ENCODE measurements around the gene ANGPTL2. TPM values are rescaled to one million over a fixed set of nuclear protein-coding genes. Genes with fewer than 3 reads are reported as not detected.

The ANGPTL2 gene
- total and polyA plus RNA-seq, 9 of the 15 experiments (the other 6 are each of a cell fraction or from before 2014, with no cell fraction given): not detected

DNA sequence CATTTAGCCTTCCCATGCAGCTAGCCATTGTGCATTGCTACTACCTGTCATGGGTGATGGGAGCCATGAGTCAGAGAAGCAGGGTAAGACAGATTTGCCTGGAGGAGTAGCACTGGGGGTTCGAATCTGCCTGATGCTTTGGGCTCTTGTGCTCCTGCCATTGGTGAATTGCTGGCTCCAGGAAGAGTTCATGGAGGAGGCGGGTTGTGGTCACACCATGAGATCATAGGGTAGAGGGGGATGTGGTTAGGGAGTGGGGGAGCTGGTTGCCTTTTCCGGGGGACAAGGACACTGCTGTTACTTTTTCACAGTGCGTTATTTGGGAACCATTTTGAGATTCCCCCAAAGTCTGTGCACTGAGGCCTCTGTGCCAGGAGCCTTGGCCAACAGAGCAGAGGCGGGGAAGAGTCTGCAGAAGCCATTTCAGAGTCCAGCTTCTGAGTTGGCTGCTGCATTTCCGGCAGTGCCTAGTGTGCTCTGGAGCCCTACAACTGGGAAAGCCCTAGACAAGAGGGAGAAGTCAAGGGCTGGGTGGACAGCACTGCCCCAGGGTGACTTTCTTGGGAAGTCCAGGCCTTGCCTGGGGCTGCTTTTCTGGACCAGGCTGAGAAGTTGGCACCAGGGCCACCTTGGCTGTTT is 6.2 kb downstream of the ANGPTL2 start (continued):
- TF ChIP-seq HSF4 (CRISPR knock-in tag; IDR thresholded peaks at IDR 0.05; ENCODE audit: borderline replicate concordance) (no peak), HNRNPH1 (optimal IDR thresholded peaks at IDR 0.05; ENCODE audit: low read depth, low read length) (no peak), PHB2 (IDR thresholded peaks at IDR 0.05; ENCODE audit: low read depth) (no peak), FOXA3 (CRISPR knock-in tag; conservative IDR thresholded peaks at IDR 0.05 in 1 of 2, IDR thresholded peaks at IDR 0.05 in 1 of 2) (no peak), ZNF3 (CRISPR knock-in tag; IDR thresholded peaks at IDR 0.05) (no peak), ZNF668 (CRISPR knock-in tag; IDR thresholded peaks at IDR 0.05) (no peak), JUND (IDR thresholded peaks at IDR 0.05; ENCODE audit: borderline replicate concordance, low read depth, low read length) (peak; percentile 42; the same call in 1 of the 2 replicates), JUND (tag; IDR thresholded peaks at IDR 0.05; ENCODE audit: borderline replicate concordance, low read depth, low read length) (no peak), STAT5A (IDR thresholded peaks at IDR 0.05; ENCODE audit: borderline replicate concordance, low read length) (no peak), NFXL1 (CRISPR knock-in tag; IDR thresholded peaks at IDR 0.05) (no peak), ZNF134 (CRISPR knock-in tag; conservative IDR thresholded peaks at IDR 0.05) (no peak), ZKSCAN8 (CRISPR knock-in tag; IDR thresholded peaks at IDR 0.05) (0 out of 2 replicates have a peak, but pooled peaks have one; percentile 42), KLF10 (CRISPR knock-in tag; IDR thresholded peaks at IDR 0.05) (no peak)
- TF ChIP-seq, protein P1, sequence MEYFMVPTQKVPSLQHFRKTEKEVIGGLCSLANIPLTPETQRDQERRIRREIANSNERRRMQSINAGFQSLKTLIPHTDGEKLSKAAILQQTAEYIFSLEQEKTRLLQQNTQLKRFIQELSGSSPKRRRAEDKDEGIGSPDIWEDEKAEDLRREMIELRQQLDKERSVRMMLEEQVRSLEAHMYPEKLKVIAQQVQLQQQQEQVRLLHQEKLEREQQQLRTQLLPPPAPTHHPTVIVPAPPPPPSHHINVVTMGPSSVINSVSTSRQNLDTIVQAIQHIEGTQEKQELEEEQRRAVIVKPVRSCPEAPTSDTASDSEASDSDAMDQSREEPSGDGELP (CRISPR knock-in tag; IDR thresholded peaks at IDR 0.05; ENCODE audit: borderline replicate concordance): no peak
- TF ChIP-seq, protein P2, sequence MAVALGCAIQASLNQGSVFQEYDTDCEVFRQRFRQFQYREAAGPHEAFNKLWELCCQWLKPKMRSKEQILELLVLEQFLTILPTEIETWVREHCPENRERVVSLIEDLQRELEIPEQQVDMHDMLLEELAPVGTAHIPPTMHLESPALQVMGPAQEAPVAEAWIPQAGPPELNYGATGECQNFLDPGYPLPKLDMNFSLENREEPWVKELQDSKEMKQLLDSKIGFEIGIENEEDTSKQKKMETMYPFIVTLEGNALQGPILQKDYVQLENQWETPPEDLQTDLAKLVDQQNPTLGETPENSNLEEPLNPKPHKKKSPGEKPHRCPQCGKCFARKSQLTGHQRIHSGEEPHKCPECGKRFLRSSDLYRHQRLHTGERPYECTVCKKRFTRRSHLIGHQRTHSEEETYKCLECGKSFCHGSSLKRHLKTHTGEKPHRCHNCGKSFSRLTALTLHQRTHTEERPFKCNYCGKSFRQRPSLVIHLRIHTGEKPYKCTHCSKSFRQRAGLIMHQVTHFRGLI (CRISPR knock-in tag; IDR thresholded peaks at IDR 0.05): no peak
- TF ChIP-seq, protein P3, sequence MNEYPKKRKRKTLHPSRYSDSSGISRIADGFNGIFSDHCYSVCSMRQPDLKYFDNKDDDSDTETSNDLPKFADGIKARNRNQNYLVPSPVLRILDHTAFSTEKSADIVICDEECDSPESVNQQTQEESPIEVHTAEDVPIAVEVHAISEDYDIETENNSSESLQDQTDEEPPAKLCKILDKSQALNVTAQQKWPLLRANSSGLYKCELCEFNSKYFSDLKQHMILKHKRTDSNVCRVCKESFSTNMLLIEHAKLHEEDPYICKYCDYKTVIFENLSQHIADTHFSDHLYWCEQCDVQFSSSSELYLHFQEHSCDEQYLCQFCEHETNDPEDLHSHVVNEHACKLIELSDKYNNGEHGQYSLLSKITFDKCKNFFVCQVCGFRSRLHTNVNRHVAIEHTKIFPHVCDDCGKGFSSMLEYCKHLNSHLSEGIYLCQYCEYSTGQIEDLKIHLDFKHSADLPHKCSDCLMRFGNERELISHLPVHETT (CRISPR knock-in tag; conservative IDR thresholded peaks at IDR 0.05 in 1 of 2, IDR thresholded peaks at IDR 0.05 in 1 of 2): peak in 1 of 2 experiments; percentile 46; a peak in 1 of 4 replicates

Data from K562 (cell line).